Activated CD8-positive, alpha-beta memory T cell treated with anti-CD3 and anti-CD28 coated beads for 1 hour (primary cell): ENCODE data around the gene ULK4.
"Not testable (repeated sequence)": the region's sequence is repeated elsewhere in the genome, so short reads cannot be mapped to it uniquely, and the experiment has no call there.

Experiments used
- DNase-seq, 2 donors: peaks; one replicate each; pipeline ENCODE4 v3.0.0-alpha.2; 2020; ENCODE audit warnings: low read depth in 1 of 2; ENCODE audit errors: extremely low read depth in 1 of 2

ULK4 gene

DNA sequence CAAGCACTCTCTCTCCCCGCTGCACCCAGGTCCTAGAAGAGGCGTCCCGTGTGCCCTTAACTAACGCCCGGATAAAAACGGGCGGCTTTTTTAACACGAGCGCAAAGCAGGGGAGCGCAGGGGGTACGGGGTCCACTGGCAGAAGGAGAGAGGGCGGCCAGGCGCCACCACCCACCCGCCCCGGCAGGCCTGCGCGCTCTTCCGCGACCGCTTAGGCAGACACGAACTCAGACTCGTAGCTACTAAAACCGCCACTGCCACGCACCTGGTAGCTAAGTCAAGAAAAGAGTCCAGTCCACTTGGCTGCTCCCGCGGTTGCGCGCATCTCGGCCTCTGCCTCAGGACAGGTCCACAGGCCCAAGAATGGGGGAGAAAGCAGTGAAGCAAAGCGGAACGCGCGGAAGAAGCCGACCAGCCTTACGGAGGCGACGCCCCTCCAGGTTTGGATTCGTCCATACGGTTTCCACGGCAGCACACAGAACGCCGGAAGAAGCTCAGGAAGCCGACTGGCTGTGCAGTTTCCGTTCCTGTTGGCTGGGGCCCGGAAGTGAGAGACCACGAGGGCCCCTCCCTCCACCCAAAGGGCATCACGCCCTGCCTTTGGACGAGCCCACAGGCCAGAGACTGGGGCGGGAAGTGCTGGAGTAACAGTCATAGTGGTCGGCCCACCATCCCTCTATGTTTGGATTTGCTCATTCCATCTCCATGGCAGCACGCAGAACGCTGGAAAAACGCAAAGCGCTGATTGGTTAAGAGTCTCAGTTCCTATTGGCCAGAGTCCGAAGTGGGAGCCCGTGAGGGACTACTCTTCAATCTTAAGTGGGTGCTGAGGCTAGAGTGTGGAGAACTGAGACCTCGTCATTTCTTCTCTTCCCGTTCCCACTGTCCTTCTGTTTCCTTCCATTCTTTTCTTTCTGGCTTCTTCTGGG, at the start of gene ULK4:
Gene ULK4, minus strand, starts transcription at position 353 of the 929 bp plus-strand sequence. CDS start 7,344 bp downstream, outside the sequence.
- DNase-seq = peak; percentile 86

GRCh38 chr3:42010530-42010929, 48.6 kb upstream of the ULK4 start:
- no peak for DNase-seq

GRCh38 chr3:42009456-42009855, 47.6 kb upstream of the ULK4 start:
- no peak for DNase-seq

- no peak for DNase-seq
Measured at GRCh38 chr3:42007785-42008184, 45.9 kb upstream of the ULK4 start.

GRCh38 chr3:42005401-42005800, 43.5 kb upstream of the ULK4 start:
- no peak for DNase-seq

DNA sequence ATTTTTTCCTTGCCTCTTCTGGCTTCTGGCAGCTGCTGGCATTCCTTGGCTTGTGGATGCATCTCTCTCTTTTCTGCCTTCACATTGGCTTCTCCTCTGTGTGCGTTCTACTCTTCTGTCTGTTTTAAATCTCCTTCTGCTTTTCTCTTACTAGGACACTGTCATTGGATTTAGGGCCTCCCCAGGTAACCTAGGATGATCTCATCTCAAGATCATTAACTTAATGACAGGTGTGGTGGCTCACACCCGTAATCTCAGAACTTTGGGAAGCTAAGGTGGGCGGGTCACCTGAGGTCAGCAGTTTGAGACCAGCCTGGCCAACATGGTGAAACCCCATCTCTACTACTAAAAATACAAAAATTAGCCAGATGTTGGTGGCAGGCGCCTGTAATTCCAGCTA, 40.9 kb upstream of the ULK4 start:
- DNase-seq = no peak

DNA sequence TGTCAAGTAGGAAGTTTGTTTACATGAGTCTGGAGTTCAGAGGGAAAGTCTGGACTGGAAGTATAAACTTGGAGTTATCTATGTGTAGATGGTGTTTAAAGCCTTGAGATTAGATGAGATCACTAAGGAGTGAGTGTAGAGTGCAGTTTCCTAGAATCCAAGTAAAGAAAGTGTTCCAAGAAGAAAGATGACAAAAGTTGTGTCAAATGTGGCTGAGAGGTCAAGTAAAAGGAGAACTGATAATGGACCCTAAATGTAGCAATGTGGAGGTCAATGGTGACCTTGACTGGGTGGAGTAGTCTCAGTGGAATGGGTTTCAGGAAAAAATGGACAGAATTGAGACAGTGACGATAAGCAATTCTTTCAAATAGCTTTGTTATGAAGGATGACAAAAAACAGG, 39.9 kb upstream of the ULK4 start:
- no peak for DNase-seq

DNA sequence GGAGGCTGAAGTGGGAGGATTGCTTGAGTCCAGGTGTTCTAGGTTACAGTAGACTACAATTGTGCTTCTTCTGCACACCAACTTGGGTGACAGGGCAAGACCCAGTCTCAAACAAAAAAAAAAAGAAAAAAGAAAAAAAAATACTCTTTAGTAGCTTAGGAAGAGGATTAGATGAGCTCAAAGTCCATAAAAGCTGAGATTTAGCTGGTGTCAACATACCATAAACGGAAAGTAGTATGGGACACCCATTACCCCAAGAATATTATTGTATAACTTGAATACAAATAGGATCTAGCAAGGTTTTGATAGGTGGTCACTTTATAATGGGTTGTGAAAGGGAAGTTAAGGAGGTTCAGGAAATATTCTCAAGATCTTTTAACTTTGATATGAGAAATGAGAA, 38.0 kb upstream of the ULK4 start:
- DNase-seq = no peak

DNA sequence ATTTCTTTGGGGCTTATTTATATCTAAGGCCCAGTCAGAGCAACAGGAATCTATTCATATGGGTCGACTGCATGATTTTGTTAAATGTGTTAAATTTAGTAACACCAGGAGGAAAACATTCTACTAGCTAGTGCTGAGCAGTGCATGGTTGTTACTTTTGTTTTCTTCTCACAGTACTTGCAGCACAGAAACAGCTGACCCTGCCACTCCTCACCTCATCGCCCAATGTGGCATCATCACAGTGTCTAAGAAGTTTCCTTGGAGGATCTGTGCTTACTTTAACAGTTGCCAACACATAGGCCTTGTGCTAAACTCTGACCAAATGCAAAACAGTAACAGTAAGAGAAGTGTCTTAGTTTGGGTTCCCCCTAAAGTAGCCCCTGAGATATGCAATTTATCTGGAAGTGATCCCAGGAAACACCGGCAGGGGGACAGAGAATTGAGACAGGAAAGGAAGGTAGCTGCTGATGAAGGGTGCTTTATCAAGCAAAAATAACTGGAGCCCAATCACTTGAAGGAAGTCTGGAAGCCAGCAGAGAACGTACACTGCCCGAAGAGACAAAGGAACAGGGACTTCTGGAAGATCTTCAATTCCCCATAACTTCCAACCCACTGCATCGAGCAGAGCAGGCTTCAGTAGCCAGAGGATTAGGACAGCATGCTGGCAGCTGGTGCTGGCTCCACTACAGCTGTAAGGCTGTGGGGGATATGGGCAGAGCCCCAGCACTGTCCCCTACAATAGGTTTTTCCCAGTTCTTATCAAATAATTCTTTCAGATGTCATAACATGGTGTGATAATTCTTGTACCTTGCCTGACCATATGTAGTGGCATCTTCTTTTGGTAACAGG, 36.0 kb upstream of the ULK4 start:
- no peak for DNase-seq

DNA sequence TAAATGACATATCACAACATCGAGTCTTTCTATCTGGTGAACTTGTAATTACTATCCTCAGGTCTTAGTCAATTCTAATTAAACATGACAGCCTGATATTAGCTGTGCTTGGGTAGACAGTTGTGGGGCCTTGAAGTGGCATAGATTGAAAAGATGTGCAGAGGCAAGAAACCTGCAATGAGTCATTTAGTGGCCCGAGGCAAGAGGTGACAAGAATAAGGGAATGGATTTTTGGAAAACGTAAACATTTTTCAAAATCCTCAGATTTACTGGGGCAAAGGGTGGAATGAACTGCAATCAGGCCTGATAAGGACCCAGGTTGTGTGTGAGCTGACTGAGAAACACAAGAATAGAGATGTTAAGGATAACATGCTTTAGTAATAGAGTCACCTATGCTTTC, 29.5 kb upstream of the ULK4 start:
- DNase-seq = no peak

DNA sequence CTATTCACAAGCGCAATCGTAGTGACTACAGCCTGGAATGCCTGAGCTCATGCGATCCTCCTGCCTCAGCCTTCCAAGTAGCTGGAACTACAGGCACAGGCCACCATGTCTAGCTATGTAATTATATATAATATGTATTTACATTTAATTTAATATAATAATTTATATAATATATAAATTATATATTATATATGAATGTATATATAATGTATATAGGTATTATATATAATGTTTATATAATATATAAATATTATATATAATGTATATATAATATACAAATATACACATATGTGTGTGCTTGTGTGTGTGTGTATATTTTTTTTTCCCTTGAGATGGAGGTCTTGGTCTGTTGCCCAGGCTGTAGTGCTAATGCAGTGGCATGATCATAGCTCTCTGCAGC, 27.6 kb upstream of the ULK4 start:
- no peak for DNase-seq

- no peak for DNase-seq
Measured at GRCh38 chr3:41987627-41988026, 25.7 kb upstream of the ULK4 start.

- no peak for DNase-seq
Measured at GRCh38 chr3:41986561-41986960, 24.7 kb upstream of the ULK4 start.

- DNase-seq = no peak
Measured at GRCh38 chr3:41985018-41985417, 23.1 kb upstream of the ULK4 start.

DNA sequence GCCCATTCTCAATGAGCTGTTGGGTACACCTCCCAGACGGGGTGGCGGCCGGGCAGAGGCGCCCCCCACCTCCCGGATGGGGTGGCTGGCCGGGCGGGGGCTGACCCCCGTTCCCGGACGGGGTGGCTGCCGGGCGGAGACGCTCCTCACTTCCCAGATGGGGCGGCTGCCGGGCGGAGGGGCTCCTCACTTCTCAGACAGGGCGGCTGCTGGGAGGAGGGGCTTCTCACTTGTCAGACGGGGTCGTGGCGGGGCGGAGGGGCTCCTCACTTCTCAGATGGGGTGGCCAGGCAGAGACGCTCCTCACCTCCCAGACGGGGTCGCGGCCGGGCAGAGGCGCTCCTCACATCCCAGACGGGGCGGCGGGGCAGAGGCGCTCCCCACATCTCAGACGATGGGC, 21.2 kb upstream of the ULK4 start:
- DNase-seq = not testable (repeated sequence)

GRCh38 chr3:41977401-41977800, 15.5 kb upstream of the ULK4 start:
- not testable (repeated sequence) for DNase-seq

DNA sequence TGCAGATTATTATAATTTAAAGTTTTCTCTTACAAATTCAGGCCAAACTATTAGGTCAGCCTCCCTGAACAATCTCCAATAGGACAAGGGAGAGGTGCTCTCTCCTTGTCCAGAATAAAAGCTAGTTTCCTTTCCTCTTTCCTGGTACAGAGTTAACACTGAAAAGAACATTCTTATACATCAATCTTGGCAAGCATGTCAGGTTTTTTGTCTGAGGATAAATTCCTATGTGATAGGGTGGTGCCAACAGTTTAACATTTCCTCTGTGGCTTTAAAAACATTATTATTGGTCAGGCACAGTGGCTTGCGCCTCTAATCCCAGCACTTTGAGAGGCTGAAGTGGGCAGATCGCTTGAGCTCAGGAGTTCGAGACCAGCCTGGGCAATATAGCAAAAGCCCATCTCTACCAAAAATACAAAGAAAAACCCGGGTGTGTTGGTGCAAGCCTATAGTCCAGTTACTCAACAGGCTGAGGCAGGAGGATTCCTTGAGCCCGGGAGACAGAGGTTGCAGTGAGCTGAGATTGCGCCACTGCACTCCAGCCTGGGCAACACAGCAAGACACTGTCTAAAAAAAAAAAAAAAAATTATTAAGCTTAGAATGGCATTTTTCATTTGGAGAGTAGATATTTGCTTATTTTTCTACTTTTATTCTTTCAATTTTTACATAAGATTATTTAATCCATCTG, 13.7 kb upstream of the ULK4 start:
- DNase-seq = no peak

DNA sequence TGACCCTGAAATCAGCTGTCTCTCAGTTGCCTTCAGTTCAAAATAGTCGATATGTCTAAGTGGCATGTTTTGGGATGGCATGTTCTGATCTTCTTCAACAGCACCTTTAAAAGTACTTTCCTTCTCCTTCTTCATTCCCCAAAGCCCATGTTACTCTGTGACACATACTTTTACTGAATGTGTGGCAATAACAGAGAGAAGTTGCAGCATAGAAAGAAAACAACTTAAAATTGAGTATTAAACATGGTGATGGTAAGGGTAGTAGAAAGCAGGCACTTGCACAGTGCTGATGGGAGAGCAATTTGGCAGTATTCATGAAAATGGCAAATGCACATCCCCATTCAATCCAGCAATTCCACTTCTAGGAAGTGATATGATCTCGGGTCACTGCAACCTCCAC, 12.3 kb upstream of the ULK4 start:
- DNase-seq = no peak

DNA sequence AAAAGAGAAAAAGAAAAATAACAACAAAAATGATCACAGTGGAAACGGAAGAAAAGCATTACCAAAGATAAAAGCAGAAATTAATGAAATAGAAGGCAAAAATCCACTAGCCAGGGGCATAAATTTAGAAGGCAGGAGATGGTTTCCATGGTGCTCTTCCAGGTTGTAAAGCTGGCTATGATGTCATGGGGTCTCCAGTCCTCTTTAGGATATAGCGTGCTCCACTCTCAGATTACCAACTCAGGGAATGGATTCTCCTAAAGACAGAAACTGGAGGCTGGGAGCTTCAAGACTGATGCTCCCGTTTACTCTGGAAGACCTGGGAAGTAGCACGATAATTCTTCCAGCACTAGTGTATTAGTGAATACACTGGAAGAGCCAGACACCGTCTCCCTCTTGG, 10.9 kb upstream of the ULK4 start:
- DNase-seq = no peak

- DNase-seq = no peak
Measured at GRCh38 chr3:41966206-41966605, 4.3 kb upstream of the ULK4 start.

DNA sequence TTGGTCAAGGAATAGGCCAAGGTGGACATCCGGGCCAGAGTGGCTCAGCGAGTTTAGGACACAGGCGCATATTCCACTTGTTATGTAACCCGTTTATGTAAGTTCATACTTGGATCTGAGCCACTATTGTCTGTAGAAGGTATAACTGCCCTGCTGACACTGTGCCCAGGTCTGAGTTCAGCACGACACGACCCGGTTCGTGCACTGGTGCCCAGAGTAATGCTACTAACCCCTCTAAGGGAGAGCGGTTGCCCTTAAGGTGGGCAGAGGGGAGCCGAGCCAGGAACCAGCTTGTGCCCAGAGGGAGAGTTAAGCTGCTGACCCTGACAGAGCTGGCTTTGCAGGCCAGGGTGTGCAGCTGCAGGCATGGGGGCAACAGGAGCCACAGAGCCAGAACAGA, 1.9 kb upstream of the ULK4 start:
- DNase-seq = no peak
